NCI-H446 (cell line): ENCODE results near the gene KIAA1191.
"Not testable (repeated sequence)": the region's sequence is repeated elsewhere in the genome, so short reads cannot be mapped to it uniquely, and the experiment has no call there.

Experiments
- DNase-seq, 2 experiments: peaks; one replicate each; lab custom pipeline; 2025; lab: John Stamatoyannopoulos, UW

Gene KIAA1191

DNA sequence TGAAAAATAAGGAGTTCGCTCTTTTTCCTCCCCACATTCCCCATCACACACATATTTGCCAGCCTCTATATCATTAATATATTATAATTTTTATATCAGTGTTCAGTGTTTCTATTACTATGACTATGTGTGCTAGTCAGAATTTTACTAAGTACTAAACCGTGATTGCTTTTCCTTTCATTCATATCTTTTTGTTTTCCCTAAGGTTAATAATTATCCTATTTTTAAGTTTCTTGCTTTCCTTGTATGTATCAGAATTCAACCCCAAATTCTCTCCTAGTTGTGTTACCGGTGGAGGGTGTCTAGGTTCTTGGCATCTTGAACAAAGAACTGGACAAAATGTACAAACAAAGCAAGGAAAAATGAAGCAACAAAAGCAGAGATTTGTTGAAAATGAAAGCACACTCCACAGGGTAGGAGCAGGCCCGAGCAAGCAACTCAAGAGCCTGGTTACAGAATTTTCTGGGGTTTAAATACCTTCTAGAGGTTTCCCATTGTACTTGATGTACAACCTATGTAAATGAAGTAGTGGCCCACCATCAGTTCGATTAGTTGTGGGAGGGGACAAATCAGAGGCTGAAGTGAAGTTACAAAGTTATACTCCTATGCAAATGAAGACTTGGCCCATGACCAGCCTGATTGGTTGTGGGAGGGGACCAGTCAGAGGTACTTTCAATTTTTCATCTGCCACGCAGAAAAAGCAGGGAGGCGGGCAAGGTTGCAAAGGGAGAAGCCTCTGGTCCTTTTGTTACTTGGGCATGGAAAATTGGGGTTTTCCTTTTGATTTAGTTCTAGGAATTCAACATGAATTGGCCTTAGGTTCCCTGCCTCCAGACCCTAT is 43.8 kb downstream of the KIAA1191 start:
- no peak for DNase-seq

DNA sequence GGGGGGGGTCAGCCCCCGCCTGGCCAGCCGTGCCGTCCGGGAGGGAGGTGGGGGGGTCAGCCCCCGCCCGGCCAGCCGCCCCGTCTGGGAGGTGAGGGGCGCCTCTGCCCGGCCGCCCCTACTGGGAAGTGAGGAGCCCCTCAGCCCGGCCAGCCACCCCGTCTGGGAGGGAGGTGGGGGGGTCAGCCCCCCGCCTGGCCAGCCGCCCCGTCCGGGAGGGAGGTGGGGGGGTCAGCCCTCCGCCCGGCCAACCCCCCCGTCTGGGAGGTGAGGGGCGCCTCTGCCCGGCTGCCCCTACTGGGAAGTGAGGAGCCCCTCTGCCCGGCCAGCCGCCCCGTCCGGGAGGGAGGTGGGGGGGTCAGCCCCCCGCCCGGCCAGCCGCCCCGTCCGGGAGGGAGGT is 56.2 kb downstream of the KIAA1191 start:
- not testable (repeated sequence) for DNase-seq
